LNCAP (cell line): ENCODE measurements around the gene TMTC1.

Experiments
- CTCF ChIP-seq: fragments of 450-650 bp; IDR thresholded peaks from 2 replicates; pipeline ENCODE4 v1.5.1; 2017; ENCODE audit warnings: mild to moderate bottlenecking

The TMTC1 gene

DNA sequence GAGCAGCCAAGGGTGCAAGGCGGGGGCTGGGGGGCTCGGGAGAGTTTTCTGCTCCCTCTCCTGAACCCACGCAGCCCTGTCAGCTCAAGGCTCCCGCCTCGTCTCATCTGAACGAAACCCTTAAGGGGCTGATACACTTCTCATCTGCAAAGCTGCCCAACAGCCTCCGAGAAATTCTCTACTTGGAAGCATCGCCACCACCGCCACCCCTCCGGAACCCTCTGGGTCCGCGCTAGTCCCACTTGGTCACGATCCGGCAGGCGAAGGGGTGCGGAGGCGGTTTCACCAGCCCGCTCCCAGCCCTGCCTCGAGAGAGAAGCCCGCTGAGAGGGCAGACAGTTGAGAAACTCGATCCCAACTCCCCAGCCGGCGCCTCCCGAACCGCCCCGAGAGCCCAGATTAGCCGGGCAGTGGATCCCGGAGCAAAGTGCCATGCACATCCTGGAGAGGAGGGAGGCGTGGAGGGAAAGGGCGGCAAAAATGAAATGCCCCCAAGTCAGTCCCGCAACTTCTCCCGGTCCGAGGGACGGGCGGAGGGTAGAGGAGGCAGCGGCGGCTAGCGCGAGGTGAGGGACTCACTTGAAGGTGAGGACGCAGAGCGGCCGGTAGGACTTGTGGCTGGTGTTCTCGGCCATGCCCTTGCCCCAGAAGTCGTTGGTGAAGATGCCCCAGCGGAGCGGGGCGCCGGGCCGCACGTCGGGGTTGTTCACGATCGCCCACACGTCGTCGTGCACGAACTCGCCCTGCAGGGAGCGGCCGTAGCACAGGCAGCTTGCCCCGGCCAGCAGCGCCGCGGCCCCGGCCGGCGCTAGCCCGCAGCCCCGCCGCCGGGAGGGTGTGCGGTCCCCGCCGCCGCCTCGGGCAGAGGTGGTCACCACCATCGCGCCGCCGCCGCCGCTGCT, 620 bp downstream of the TMTC1 start:
- TF ChIP-seq CTCF = no peak

DNA sequence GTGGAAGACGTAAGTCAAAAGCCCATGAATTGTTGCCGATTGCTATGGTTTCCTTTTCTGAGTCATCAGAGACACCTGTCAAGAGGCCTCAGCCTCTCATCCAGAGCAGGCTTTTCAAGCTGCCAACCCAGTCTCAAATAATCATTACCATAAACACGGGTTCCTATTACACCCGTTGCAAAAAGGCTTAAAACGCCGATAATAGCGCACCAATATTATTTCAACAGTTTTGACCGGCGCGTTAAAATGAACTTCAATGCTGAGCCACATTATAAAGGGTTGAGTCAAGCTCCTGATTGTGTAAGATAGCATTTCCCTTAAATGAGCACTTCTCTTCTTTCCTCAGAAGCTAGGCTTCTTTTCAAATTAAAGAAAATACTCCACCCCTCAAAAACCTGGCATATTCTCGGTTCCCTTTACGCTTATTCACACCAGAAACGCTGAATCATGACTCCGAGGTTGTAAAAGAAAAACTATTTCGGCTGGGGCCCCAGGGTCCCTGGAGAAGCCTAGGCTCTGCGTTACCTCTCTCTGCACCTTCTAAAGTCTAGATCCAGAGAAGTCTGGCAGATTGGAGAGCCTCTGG, 1.4 kb downstream of the TMTC1 start:
- TF ChIP-seq CTCF = no peak

DNA sequence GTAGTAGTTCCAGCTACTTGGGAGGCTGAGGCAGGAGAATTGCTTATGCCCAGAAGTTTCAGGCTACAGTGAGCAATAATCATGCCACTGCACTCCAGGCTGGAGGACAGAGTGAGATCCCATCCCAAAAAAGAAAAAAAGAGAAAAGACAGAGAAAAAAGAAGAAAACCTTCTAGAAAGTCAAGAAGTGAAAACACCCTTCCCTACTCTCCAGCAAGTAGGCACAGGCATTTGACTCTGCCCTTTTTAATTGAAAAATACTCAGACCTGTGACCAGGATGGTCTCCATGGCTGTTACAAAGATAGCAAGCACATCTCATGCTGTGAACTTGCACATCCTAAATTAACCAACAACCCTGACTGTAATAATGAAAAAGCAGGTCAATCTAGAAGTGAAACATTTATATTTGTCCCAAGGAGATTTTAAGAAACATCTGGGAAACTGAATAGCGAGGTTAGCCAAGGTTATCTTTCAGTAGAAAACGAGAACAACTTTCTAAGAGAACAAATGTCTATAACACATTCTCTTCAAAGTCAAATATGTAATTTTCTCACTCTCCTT, 2.0 kb downstream of the TMTC1 start:
- no peak for TF ChIP-seq CTCF

DNA sequence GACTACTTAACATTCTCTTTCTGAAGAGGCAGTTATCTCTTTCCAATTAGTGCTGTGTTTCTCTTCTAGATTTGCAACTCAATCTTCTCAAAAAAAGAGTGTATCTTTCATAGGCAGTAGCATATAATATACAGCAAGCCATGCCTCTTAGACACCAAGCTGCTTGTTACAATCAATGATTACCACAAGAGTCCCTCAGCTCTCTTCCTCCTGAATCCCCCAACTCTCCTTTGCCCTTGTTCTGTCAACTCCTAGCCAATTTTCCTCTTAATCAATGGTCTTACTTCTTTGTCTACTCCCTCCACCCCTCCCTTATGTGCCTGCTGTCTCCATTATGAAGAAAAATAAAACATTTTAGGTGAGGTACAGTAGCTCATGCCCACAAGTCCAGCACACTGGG, 2.6 kb downstream of the TMTC1 start:
- no peak for TF ChIP-seq CTCF

DNA sequence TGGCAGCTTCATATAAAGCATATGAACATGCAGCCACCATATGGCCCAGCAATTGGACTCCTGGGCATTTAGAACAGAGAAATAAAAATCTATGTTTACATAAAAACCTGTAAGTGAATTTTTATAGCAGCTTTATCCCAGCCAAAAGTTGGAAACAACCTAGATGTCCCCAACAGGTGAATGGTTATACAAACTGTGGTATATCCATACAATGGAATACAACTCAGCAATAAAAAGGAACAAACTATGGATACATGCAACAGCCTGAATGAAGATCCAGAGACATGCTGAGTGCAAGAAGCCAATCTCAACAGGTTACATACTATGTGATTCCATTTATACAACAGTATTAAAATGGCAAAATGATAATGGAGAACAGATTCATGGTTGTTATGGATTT, 3.7 kb downstream of the TMTC1 start:
- TF ChIP-seq CTCF = no peak

DNA sequence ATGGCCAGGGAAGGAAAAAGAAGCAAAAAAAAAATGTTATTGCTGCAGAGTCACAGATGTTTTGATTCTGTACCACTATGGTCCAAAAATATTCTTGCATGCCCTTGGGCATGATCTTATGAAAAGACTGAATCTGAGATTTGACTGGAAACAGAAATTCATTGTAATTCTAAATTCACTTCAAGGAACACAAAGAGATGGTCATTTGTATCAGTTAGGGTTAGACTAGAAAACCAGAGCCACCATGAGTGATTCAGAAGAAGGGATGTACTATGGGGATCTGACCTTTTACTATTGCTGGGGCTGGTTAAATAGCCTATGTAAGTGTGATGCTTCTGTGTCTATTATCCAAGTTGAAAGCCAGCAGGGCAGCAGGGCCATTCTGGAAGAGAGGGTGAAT, 5.2 kb downstream of the TMTC1 start:
- no peak for TF ChIP-seq CTCF

GRCh38 chr12:29773076-29773475, 10.7 kb downstream of the TMTC1 start:
- no peak for TF ChIP-seq CTCF
